HG03097 (cell line): ENCODE results near the gene FBRSL1.

Experiments used
- ATAC-seq: cut with Tn5 transposase; IDR thresholded peaks from one replicate; pipeline ENCODE4 v1.9.1; 2021; ENCODE audit not compliant: unreplicated experiment, low FRiP score

The FBRSL1 gene

GRCh38 chr12:132537836-132538662, 48.1 kb downstream of the FBRSL1 start:
- ATAC-seq: no peak

DNA sequence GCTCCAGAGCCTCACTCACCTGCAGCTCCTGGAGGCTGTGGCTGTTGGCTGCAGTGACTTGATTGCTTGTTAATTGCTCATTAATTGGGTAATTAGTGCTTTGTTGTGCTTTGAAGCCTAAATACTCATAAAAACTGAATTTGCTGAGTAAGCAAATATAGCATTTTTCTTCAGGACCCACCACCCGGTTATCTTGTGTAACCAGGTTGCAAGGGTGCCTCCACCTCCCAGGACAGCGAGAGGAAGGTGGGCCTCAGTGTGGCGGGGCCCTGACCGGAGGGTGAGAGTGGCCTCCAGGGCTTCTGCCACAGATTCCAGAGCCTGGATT, 48.7 kb downstream of the FBRSL1 start:
- no peak for ATAC-seq

DNA sequence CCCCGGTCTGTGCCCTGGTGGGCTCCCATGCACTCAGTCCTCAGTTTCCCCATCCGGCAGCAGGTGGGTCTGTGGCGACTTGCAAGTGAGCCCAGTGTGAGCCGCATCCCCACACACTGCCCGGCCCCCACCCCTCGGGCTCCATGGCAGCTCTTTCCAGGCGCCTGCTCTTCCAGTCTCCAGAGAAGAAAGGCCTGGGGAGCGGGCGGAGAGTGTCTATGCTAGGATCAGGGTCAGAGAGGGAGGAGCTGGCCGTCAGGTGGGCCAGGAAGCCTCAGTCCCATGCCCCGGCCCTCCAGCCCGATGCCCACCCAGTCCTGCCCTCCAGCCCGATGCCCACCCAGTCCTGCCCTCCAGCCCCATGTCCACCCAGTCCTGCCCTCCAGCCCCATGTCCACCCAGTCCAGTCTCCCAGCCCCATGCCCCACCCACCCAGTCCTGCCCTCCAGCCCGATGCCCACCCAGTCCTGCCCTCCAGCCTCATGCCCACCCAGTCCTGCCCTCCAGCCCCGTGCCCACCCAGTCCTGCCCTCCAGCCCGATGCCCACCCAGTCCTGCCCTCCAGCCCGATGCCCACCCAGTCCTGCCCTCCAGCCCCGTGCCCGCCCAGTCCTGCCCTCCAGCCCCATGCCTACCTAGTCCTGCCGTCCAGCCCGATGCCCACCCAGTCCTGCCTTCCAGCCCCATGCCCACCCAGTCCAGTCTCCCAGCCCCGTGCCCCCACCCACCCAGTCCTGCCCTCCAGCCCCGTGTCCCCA, 49.2 kb downstream of the FBRSL1 start:
- ATAC-seq: no peak

- no peak for ATAC-seq
Observed at GRCh38 chr12:132540436-132540835, 50.5 kb downstream of the FBRSL1 start.

DNA sequence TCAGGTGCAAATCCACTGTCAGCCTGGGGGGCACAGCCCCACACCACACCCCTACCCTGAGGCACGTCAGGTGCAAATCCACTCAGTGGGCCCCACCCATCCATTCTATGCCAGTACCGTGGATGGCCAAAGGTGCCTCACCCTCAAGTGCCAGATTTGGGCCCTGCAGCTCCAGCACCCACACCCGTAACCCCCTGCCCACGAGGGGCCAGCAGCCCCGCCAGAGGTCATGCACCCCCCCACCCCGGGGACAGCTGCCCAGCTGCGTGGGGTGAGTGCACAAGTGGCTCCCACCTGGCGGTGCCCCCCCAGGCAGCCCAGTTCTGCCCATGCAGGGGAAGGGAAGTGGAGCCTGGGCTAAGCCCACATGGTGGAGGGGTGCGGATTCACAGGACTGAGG, 51.2 kb downstream of the FBRSL1 start:
- no peak for ATAC-seq

DNA sequence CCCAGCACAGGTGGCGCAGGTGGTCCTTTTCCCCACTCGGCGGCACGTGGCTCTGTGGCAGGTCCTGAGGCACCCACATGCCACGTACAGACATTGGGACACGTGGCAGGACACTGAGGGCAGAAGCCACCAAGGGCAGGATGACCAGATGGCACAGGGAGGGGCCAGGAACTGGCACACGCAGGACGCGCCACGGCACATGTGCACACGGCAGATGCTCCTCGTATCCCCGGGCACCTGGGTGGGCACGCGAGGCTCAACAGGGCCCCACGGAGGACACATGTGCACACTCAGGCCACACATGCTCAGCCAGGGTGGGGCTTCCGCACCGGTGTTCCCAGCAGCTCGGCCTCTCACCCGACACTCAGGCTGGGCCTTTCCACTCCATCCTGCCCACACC, 52.0 kb downstream of the FBRSL1 start:
- no peak for ATAC-seq

- ATAC-seq: no peak
Observed at GRCh38 chr12:132542661-132543060, 52.7 kb downstream of the FBRSL1 start.

- ATAC-seq: no peak
Observed at GRCh38 chr12:132543298-132544079, 53.5 kb downstream of the FBRSL1 start.

- no peak for ATAC-seq
Observed at GRCh38 chr12:132544080-132544397, 54.1 kb downstream of the FBRSL1 start.

DNA sequence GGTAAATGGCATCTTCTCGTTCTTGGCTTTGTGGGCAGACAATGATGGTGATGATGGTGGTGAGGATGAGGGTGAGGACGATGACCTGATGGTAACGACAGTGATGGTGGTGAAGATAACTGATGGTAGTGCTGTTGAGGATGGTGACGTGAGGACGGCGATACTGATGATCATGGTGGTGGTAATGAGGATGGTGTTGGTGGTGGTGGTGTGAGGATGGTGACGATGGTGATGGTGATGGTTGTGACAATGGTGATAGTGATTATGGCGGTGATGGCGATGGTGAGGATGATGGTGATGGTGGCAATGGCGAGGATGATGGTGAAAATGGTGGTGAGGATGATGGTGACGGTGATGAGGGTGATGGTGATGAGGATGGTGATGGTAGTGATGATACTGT, 54.5 kb downstream of the FBRSL1 start:
- no peak for ATAC-seq

- no peak for ATAC-seq
Observed at GRCh38 chr12:132545164-132545953, 55.4 kb downstream of the FBRSL1 start.

GRCh38 chr12:132545955-132546354, 56.0 kb downstream of the FBRSL1 start:
- no peak for ATAC-seq

GRCh38 chr12:132546647-132547046, 56.7 kb downstream of the FBRSL1 start:
- no peak for ATAC-seq

DNA sequence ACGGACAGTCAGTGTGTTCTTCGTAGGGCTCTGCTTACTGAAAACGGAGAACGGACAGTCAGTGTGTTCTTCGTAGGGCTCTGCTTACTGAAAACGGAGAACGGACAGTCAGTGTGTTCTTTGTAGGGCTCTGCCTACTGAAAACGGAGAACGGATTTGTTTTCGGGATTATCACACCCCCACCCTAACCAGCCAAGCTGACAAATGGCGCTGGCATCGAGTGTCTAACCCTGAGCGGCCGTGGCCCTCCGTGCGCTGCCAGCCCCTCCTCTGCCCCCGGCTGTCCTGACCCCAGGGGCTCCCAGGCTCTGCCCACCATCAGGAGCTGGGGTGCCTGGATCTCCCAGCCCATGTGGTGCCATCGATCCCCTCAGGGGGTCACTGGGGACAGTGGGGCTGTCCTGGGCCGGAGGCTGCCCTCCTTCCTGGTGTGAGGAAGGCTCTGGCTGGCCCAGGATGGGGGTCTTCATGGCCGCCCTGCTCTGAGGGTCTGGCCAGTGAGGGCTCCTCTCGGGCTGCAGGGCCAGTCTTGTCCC, 57.3 kb downstream of the FBRSL1 start:
- no peak for ATAC-seq

GRCh38 chr12:132548430-132549058, 58.6 kb downstream of the FBRSL1 start:
- no peak for ATAC-seq

GRCh38 chr12:132549059-132549458, 59.1 kb downstream of the FBRSL1 start:
- no peak for ATAC-seq

GRCh38 chr12:132550014-132550802, 60.3 kb downstream of the FBRSL1 start:
- no peak for ATAC-seq

DNA sequence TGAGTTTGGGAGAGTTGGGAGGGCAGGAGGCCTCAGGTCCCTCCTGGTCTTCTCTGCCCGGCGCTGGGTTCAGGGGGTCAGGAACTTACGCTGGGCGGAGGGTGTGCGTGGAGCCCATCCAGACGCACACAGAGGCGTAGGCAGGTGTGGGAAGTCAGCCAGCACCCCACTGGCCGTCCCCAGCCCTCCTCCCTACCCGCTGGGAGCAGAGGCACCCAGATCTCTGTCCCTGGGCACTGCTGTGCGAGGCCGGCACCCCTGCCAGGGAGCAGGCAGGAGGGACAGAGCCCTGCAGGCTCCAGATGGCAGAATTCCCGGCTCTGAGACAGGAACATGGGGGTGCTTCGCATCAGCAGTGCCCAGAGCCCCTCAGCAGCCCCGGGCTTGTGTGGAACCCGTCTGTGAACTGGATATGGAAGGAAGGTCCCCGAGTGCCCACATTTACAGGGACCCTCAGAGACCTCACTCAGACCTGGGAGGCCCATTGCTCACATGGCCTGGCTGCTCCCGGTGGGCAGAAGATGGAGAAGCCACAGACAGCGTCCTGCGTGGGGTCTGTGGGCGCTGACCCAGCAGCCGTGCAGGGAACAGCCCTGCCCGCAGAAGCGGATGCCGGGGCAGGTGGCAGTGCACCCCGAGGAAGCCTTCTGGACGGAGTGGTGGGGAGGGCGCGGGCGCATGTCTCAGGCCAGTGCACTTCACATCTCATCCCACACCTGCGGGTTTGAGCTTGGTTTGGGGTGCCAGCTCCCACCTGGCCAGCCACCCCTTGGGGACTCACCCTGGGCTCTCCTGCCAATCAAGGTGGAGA, 61.1 kb downstream of the FBRSL1 start:
- no peak for ATAC-seq
